ENCODE results near the gene FEN1. TPM values are rescaled to one million over a fixed set of nuclear protein-coding genes. Genes with fewer than 3 reads are reported as not detected.

FEN1 gene
- total RNA-seq, 1 donor from 2014 or later = 15.2 TPM

GRCh38 chr11:61805146-61805545 is 12.4 kb downstream of the FEN1 start:
- Mint-ChIP-seq H3K27me3 (ENCODE audit: unreplicated experiment) (peaks cover 10% of the 10 kb centered on the region), H3K4me3 (ENCODE audit: unreplicated experiment) (peak overlapping the region; percentile 25), H3K27ac (ENCODE audit: unreplicated experiment) (no peak overlapping the region), H3K9me3 (ENCODE audit: unreplicated experiment) (no peaks in the 10 kb centered on the region), H3K36me3 (ENCODE audit: unreplicated experiment) (no peaks in the 10 kb centered on the region), H3K4me1 (ENCODE audit: low read depth, unreplicated experiment) (no peaks in the 10 kb centered on the region)
- no peak for DNase-seq
- TF ChIP-seq CTCF (IDR thresholded peaks at IDR 0.05; ENCODE audit: partially characterized antibody, unreplicated experiment) = no peak

- Mint-ChIP-seq H3K27ac (ENCODE audit: unreplicated experiment) (no peak overlapping the region), H3K36me3 (ENCODE audit: unreplicated experiment) (no peaks in the 10 kb centered on the region), H3K27me3 (ENCODE audit: unreplicated experiment) (peaks cover 11% of the 10 kb centered on the region), H3K4me1 (ENCODE audit: low read depth, unreplicated experiment) (no peaks in the 10 kb centered on the region), H3K9me3 (ENCODE audit: unreplicated experiment) (peaks cover 1% of the 10 kb centered on the region), H3K4me3 (ENCODE audit: unreplicated experiment) (no peak overlapping the region)
- no peak for TF ChIP-seq CTCF (IDR thresholded peaks at IDR 0.05; ENCODE audit: partially characterized antibody, unreplicated experiment)
- no peak for DNase-seq
Measured at GRCh38 chr11:61806785-61807184, 14.1 kb downstream of the FEN1 start.

GRCh38 chr11:61810671-61811175 is 18.0 kb downstream of the FEN1 start:
- Mint-ChIP-seq H3K27ac (ENCODE audit: unreplicated experiment) (no peak overlapping the region), H3K4me3 (ENCODE audit: unreplicated experiment) (no peak overlapping the region), H3K9me3 (ENCODE audit: unreplicated experiment) (peaks cover 11% of the 10 kb centered on the region), H3K4me1 (ENCODE audit: low read depth, unreplicated experiment) (peaks cover 9% of the 10 kb centered on the region), H3K27me3 (ENCODE audit: unreplicated experiment) (peaks cover 9% of the 10 kb centered on the region), H3K36me3 (ENCODE audit: unreplicated experiment) (peaks cover 4% of the 10 kb centered on the region)
- no peak for DNase-seq
- TF ChIP-seq CTCF (IDR thresholded peaks at IDR 0.05; ENCODE audit: partially characterized antibody, unreplicated experiment) = no peak

- Mint-ChIP-seq H3K27ac (ENCODE audit: unreplicated experiment) (no peak overlapping the region), H3K4me3 (ENCODE audit: unreplicated experiment) (no peak overlapping the region), H3K9me3 (ENCODE audit: unreplicated experiment) (peaks cover 16% of the 10 kb centered on the region), H3K27me3 (ENCODE audit: unreplicated experiment) (peaks cover 9% of the 10 kb centered on the region), H3K36me3 (ENCODE audit: unreplicated experiment) (peaks cover 4% of the 10 kb centered on the region), H3K4me1 (ENCODE audit: low read depth, unreplicated experiment) (peaks cover 9% of the 10 kb centered on the region)
- TF ChIP-seq CTCF (IDR thresholded peaks at IDR 0.05; ENCODE audit: partially characterized antibody, unreplicated experiment) = no peak
- DNase-seq = no peak
Measured at GRCh38 chr11:61811831-61812230, 19.1 kb downstream of the FEN1 start.

GRCh38 chr11:61812736-61813411 is 20.2 kb downstream of the FEN1 start:
- Mint-ChIP-seq H3K27ac (ENCODE audit: unreplicated experiment) (peak overlapping the region; percentile 25), H3K27me3 (ENCODE audit: unreplicated experiment) (peaks cover 12% of the 10 kb centered on the region), H3K36me3 (ENCODE audit: unreplicated experiment) (peaks cover 4% of the 10 kb centered on the region), H3K9me3 (ENCODE audit: unreplicated experiment) (peaks cover 19% of the 10 kb centered on the region), H3K4me1 (ENCODE audit: low read depth, unreplicated experiment) (peaks cover 15% of the 10 kb centered on the region), H3K4me3 (ENCODE audit: unreplicated experiment) (no peak overlapping the region)
- DNase-seq = no peak
- TF ChIP-seq CTCF (IDR thresholded peaks at IDR 0.05; ENCODE audit: partially characterized antibody, unreplicated experiment) = no peak

All from glutamatergic neuron (in vitro differentiated cells).